Hepatocyte (in vitro differentiated cells): ENCODE measurements around the gene ROR1.

Experiments used
- EZH2phosphoT487 ChIP-seq: fragments of 200-600 bp; sonication (generic); IDR thresholded peaks from one replicate; pipeline ENCODE4 v1.6.1; 2018; ENCODE audit warnings: antibody characterized with exemption, mild to moderate bottlenecking, low read depth, moderate library complexity; ENCODE audit not compliant: unreplicated experiment, severe bottlenecking
- TF ChIP-seq, protein P1 (sequence below): fragments of 200-600 bp; sonication (generic); IDR thresholded peaks from 2 replicates; pipeline ENCODE4 v1.5.1; 2016; ENCODE audit warnings: antibody characterized with exemption, mild to moderate bottlenecking; ENCODE audit not compliant: poor library complexity

DNA sequence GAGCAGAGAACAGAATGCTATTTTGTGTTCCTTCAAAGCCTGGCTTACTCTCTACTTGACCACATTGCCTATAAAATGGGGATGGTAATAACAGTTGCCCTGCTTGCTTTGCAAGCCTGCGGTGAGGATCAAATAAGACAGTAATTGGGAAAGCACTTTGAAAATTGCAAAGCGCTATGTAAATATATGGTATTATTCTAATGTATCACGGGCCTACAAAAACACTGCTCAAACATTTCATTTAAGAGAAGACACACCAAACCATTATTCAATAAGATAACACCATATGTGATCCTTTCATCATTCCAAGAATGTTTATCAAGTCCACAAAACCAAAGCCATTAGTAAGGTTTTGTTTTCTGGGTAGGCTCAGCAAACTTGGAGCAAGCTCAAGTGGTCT lies 208.4 kb downstream of the ROR1 start:
- TF ChIP-seq, protein P1, sequence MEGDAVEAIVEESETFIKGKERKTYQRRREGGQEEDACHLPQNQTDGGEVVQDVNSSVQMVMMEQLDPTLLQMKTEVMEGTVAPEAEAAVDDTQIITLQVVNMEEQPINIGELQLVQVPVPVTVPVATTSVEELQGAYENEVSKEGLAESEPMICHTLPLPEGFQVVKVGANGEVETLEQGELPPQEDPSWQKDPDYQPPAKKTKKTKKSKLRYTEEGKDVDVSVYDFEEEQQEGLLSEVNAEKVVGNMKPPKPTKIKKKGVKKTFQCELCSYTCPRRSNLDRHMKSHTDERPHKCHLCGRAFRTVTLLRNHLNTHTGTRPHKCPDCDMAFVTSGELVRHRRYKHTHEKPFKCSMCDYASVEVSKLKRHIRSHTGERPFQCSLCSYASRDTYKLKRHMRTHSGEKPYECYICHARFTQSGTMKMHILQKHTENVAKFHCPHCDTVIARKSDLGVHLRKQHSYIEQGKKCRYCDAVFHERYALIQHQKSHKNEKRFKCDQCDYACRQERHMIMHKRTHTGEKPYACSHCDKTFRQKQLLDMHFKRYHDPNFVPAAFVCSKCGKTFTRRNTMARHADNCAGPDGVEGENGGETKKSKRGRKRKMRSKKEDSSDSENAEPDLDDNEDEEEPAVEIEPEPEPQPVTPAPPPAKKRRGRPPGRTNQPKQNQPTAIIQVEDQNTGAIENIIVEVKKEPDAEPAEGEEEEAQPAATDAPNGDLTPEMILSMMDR = no peak
- no peak for TF ChIP-seq EZH2phosphoT487
